Measurements from ENCODE around the gene RPL14. TPM values are rescaled to one million over a fixed set of nuclear protein-coding genes. Genes with fewer than 3 reads are reported as not detected.

RPL14 gene
- total and polyA plus RNA-seq, 2 of the 13 experiments (the other 11 are each of a cell fraction or from before 2014, with no cell fraction given) = 502 to 1,291 TPM

DNA sequence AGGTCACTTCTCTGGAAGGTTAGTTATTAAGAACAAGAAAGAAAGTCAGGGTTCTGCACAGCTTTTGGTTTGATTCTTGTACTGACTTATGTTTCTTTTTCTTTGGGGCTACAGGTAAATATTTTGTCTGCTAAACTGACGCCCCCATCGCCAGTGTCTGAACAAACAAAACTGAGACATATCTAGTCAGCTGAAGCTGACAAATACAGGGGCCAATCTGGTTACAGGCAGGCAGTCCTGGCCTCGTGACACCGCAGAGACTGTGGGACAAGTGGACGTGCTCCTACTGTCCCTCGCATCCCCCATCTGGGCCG, 4.6 kb upstream of the RPL14 start (continued):
- TF ChIP-seq, protein P1, sequence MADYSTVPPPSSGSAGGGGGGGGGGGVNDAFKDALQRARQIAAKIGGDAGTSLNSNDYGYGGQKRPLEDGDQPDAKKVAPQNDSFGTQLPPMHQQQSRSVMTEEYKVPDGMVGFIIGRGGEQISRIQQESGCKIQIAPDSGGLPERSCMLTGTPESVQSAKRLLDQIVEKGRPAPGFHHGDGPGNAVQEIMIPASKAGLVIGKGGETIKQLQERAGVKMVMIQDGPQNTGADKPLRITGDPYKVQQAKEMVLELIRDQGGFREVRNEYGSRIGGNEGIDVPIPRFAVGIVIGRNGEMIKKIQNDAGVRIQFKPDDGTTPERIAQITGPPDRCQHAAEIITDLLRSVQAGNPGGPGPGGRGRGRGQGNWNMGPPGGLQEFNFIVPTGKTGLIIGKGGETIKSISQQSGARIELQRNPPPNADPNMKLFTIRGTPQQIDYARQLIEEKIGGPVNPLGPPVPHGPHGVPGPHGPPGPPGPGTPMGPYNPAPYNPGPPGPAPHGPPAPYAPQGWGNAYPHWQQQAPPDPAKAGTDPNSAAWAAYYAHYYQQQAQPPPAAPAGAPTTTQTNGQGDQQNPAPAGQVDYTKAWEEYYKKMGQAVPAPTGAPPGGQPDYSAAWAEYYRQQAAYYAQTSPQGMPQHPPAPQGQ (CRISPR knock-in tag; IDR thresholded peaks at IDR 0.05; ENCODE audit: borderline replicate concordance) = no peak
- TF ChIP-seq ZBTB42 (CRISPR knock-in tag; IDR thresholded peaks at IDR 0.05) = no peak
- no peak for TF ChIP-seq ZNF484 (CRISPR knock-in tag; IDR thresholded peaks at IDR 0.05; ENCODE audit: borderline replicate concordance, low read depth)
- TF ChIP-seq NFATC3 (CRISPR knock-in tag; IDR thresholded peaks at IDR 0.05) = no peak
- TF ChIP-seq, protein P2, sequence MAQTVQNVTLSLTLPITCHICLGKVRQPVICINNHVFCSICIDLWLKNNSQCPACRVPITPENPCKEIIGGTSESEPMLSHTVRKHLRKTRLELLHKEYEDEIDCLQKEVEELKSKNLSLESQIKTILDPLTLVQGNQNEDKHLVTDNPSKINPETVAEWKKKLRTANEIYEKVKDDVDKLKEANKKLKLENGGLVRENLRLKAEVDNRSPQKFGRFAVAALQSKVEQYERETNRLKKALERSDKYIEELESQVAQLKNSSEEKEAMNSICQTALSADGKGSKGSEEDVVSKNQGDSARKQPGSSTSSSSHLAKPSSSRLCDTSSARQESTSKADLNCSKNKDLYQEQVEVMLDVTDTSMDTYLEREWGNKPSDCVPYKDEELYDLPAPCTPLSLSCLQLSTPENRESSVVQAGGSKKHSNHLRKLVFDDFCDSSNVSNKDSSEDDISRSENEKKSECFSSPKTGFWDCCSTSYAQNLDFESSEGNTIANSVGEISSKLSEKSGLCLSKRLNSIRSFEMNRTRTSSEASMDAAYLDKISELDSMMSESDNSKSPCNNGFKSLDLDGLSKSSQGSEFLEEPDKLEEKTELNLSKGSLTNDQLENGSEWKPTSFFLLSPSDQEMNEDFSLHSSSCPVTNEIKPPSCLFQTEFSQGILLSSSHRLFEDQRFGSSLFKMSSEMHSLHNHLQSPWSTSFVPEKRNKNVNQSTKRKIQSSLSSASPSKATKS (CRISPR knock-in tag; IDR thresholded peaks at IDR 0.05) = no peak
- TF ChIP-seq ZFP36L1 (CRISPR knock-in tag; IDR thresholded peaks at IDR 0.05) = peak; percentile 80; the same call in 1 of the 2 replicates
- no peak for TF ChIP-seq FOXA3 (CRISPR knock-in tag; IDR thresholded peaks at IDR 0.05)
- TF ChIP-seq CBX1 (IDR thresholded peaks at IDR 0.05; ENCODE audit: low read depth) = no peak
- no peak for TF ChIP-seq SMAD3 (CRISPR knock-in tag; IDR thresholded peaks at IDR 0.05)
- TF ChIP-seq, protein P3, sequence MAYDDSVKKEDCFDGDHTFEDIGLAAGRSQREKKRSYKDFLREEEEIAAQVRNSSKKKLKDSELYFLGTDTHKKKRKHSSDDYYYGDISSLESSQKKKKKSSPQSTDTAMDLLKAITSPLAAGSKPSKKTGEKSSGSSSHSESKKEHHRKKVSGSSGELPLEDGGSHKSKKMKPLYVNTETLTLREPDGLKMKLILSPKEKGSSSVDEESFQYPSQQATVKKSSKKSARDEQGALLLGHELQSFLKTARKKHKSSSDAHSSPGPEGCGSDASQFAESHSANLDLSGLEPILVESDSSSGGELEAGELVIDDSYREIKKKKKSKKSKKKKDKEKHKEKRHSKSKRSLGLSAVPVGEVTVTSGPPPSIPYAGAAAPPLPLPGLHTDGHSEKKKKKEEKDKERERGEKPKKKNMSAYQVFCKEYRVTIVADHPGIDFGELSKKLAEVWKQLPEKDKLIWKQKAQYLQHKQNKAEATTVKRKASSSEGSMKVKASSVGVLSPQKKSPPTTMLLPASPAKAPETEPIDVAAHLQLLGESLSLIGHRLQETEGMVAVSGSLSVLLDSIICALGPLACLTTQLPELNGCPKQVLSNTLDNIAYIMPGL (CRISPR knock-in tag; IDR thresholded peaks at IDR 0.05; ENCODE audit: borderline replicate concordance in 1 of 2, low read depth in 1 of 2) = no peak
- TF ChIP-seq NR3C1 (CRISPR knock-in tag; IDR thresholded peaks at IDR 0.05) = no peak
- TF ChIP-seq, protein P4, sequence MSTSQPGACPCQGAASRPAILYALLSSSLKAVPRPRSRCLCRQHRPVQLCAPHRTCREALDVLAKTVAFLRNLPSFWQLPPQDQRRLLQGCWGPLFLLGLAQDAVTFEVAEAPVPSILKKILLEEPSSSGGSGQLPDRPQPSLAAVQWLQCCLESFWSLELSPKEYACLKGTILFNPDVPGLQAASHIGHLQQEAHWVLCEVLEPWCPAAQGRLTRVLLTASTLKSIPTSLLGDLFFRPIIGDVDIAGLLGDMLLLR (CRISPR knock-in tag; IDR thresholded peaks at IDR 0.05) = 0 out of 2 replicates have a peak, but pooled peaks have one; percentile 59
- no peak for TF ChIP-seq MIER3 (CRISPR knock-in tag; IDR thresholded peaks at IDR 0.05; ENCODE audit: borderline replicate concordance)
- TF ChIP-seq, protein P5, sequence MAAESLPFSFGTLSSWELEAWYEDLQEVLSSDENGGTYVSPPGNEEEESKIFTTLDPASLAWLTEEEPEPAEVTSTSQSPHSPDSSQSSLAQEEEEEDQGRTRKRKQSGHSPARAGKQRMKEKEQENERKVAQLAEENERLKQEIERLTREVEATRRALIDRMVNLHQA (CRISPR knock-in tag; IDR thresholded peaks at IDR 0.05) = no peak
- TF ChIP-seq, protein P6, sequence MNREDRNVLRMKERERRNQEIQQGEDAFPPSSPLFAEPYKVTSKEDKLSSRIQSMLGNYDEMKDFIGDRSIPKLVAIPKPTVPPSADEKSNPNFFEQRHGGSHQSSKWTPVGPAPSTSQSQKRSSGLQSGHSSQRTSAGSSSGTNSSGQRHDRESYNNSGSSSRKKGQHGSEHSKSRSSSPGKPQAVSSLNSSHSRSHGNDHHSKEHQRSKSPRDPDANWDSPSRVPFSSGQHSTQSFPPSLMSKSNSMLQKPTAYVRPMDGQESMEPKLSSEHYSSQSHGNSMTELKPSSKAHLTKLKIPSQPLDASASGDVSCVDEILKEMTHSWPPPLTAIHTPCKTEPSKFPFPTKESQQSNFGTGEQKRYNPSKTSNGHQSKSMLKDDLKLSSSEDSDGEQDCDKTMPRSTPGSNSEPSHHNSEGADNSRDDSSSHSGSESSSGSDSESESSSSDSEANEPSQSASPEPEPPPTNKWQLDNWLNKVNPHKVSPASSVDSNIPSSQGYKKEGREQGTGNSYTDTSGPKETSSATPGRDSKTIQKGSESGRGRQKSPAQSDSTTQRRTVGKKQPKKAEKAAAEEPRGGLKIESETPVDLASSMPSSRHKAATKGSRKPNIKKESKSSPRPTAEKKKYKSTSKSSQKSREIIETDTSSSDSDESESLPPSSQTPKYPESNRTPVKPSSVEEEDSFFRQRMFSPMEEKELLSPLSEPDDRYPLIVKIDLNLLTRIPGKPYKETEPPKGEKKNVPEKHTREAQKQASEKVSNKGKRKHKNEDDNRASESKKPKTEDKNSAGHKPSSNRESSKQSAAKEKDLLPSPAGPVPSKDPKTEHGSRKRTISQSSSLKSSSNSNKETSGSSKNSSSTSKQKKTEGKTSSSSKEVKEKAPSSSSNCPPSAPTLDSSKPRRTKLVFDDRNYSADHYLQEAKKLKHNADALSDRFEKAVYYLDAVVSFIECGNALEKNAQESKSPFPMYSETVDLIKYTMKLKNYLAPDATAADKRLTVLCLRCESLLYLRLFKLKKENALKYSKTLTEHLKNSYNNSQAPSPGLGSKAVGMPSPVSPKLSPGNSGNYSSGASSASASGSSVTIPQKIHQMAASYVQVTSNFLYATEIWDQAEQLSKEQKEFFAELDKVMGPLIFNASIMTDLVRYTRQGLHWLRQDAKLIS (CRISPR knock-in tag; IDR thresholded peaks at IDR 0.05) = no peak
- TF ChIP-seq ZNF879 (CRISPR knock-in tag; IDR thresholded peaks at IDR 0.05) = no peak
